ENCODE measurements around the gene VEGFC. TPM values are rescaled to one million over a fixed set of nuclear protein-coding genes. Genes with fewer than 3 reads are reported as not detected.

The VEGFC gene
- total RNA-seq, 1 experiment from 2014 or later = 15.7 TPM

DNA sequence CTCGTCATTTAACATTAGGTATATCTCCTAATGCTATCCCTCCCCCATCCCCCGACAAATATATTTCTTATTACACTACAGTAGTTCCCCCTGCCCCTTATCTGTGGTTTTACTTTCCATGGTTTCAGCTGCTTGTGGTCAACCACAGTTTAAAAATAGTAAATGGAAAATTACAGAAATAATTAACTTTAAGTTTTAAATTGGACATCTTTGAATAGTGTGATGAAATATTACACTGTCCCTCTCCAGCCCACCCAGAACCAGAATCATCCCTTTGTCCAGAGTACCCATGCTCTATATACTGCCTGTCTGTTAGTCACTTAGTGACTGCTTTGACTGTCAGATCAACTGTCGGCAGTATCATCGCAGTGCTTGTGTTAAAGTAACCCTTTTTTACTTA lies 47.4 kb upstream of the VEGFC start:
- Histone ChIP-seq H3K4me3 (ENCODE audit: low read depth in 2 of 2, low read length in 2 of 2) (no peak overlapping the region), H3K27ac (ENCODE audit: low read length) (no peak overlapping the region), H3K36me3 (ENCODE audit: control insufficient read depth, insufficient read depth, low read length) (no peaks in the 10 kb centered on the region), H3K27me3 (ENCODE audit: control insufficient read depth, insufficient read depth, low read length) (no peaks in the 10 kb centered on the region), H3K9me3 (ENCODE audit: control insufficient read depth, insufficient read depth, low read depth, low read length) (no peaks in the 10 kb centered on the region), H3K4me1 (ENCODE audit: control insufficient read depth, insufficient read depth, low read length) (no peaks in the 10 kb centered on the region)
- DNase-seq (ENCODE audit: low read depth, low spot score) (no peak), ATAC-seq (no peak)
- POLR2A ChIA-PET = no interaction called here
- CTCF ChIA-PET = no interaction called here
- no TSS peak for BruUV-seq (replicated peaks)
- in situ Hi-C loops (cut with HindIII; ENCODE audit: low pct_unique_long_range_greater_than_20kb, low sequenced_read_pairs) (no loop called here), intact Hi-C loops (cut with micrococcal nuclease; ENCODE audit: unreplicated experiment) (no loop called here)
- no peak for TF ChIP-seq TCF7L2 (IDR thresholded peaks at IDR 0.05; ENCODE audit: low read depth, low read length)
- no peak for TF ChIP-seq POLR2AphosphoS5 (IDR thresholded peaks at IDR 0.05; ENCODE audit: low read depth, low read length)
- TF ChIP-seq SIN3A (IDR thresholded peaks at IDR 0.05; ENCODE audit: borderline replicate concordance, insufficient read depth, low read depth, low read length) = no peak
- TF ChIP-seq, protein P1, sequence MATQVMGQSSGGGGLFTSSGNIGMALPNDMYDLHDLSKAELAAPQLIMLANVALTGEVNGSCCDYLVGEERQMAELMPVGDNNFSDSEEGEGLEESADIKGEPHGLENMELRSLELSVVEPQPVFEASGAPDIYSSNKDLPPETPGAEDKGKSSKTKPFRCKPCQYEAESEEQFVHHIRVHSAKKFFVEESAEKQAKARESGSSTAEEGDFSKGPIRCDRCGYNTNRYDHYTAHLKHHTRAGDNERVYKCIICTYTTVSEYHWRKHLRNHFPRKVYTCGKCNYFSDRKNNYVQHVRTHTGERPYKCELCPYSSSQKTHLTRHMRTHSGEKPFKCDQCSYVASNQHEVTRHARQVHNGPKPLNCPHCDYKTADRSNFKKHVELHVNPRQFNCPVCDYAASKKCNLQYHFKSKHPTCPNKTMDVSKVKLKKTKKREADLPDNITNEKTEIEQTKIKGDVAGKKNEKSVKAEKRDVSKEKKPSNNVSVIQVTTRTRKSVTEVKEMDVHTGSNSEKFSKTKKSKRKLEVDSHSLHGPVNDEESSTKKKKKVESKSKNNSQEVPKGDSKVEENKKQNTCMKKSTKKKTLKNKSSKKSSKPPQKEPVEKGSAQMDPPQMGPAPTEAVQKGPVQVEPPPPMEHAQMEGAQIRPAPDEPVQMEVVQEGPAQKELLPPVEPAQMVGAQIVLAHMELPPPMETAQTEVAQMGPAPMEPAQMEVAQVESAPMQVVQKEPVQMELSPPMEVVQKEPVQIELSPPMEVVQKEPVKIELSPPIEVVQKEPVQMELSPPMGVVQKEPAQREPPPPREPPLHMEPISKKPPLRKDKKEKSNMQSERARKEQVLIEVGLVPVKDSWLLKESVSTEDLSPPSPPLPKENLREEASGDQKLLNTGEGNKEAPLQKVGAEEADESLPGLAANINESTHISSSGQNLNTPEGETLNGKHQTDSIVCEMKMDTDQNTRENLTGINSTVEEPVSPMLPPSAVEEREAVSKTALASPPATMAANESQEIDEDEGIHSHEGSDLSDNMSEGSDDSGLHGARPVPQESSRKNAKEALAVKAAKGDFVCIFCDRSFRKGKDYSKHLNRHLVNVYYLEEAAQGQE (IDR thresholded peaks at IDR 0.05; ENCODE audit: insufficient read depth in 1 of 2, low read depth in 2 of 2, low read length in 1 of 2) = no peak
- TF ChIP-seq, protein P2, sequence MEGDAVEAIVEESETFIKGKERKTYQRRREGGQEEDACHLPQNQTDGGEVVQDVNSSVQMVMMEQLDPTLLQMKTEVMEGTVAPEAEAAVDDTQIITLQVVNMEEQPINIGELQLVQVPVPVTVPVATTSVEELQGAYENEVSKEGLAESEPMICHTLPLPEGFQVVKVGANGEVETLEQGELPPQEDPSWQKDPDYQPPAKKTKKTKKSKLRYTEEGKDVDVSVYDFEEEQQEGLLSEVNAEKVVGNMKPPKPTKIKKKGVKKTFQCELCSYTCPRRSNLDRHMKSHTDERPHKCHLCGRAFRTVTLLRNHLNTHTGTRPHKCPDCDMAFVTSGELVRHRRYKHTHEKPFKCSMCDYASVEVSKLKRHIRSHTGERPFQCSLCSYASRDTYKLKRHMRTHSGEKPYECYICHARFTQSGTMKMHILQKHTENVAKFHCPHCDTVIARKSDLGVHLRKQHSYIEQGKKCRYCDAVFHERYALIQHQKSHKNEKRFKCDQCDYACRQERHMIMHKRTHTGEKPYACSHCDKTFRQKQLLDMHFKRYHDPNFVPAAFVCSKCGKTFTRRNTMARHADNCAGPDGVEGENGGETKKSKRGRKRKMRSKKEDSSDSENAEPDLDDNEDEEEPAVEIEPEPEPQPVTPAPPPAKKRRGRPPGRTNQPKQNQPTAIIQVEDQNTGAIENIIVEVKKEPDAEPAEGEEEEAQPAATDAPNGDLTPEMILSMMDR (IDR thresholded peaks at IDR 0.05) = no peak

DNA sequence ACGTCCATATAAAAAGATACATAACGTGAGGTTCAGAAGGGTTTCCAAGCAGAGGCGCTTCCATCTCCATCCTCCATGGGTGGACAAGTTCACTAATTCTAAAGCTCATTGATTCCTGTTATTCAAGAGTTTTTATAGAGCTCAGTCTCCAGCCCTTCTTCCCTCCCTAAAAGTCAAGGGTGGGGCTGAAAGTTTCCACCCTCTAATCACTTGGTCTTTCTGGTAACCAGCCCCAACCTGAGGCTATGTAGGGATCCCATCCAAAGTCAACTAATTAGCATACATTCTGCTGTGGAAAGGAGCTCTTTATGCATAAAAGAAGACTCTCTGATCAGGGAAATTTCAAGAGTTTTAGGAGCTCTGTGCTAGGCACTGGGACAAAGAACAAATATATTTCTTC lies 46.9 kb upstream of the VEGFC start:
- ATAC-seq (no peak), DNase-seq (ENCODE audit: low read depth, low spot score) (no peak)
- no TSS peak for BruUV-seq (replicated peaks)
- Histone ChIP-seq H3K27me3 (ENCODE audit: control insufficient read depth, insufficient read depth, low read length) (no peaks in the 10 kb centered on the region), H3K4me1 (ENCODE audit: control insufficient read depth, insufficient read depth, low read length) (no peaks in the 10 kb centered on the region), H3K9me3 (ENCODE audit: control insufficient read depth, insufficient read depth, low read depth, low read length) (no peaks in the 10 kb centered on the region), H3K4me3 (ENCODE audit: low read depth in 2 of 2, low read length in 2 of 2) (no peak overlapping the region), H3K27ac (ENCODE audit: low read length) (no peak overlapping the region), H3K36me3 (ENCODE audit: control insufficient read depth, insufficient read depth, low read length) (no peaks in the 10 kb centered on the region)
- CTCF ChIA-PET = no interaction called here
- intact Hi-C loops (cut with micrococcal nuclease; ENCODE audit: unreplicated experiment) (no loop called here), in situ Hi-C loops (cut with HindIII; ENCODE audit: low pct_unique_long_range_greater_than_20kb, low sequenced_read_pairs) (no loop called here)
- POLR2A ChIA-PET = no interaction called here
- no peak for TF ChIP-seq POLR2AphosphoS5 (IDR thresholded peaks at IDR 0.05; ENCODE audit: low read depth, low read length)
- TF ChIP-seq, protein P2 (IDR thresholded peaks at IDR 0.05) = no peak
- TF ChIP-seq SIN3A (IDR thresholded peaks at IDR 0.05; ENCODE audit: borderline replicate concordance, insufficient read depth, low read depth, low read length) = no peak
- TF ChIP-seq TCF7L2 (IDR thresholded peaks at IDR 0.05; ENCODE audit: low read depth, low read length) = no peak
- TF ChIP-seq, protein P1 (IDR thresholded peaks at IDR 0.05; ENCODE audit: insufficient read depth in 1 of 2, low read depth in 2 of 2, low read length in 1 of 2) = no peak
